Breast epithelium (tissue), 3 donors: ENCODE results near the gene KCNMB2.

Experiments
- CTCF ChIP-seq, 3 donors: fragments of 450-650 bp; IDR thresholded peaks; one replicate each; pipeline ENCODE4 v1.5.1; 2016 to 2017; ENCODE audit warnings: antibody characterized with exemption in 3 of 3, mild to moderate bottlenecking in 3 of 3, moderate library complexity in 3 of 3
- POLR2A ChIP-seq: fragments of 450-650 bp; IDR thresholded peaks from one replicate; pipeline ENCODE4 v1.6.1; 2016; ENCODE audit warnings: antibody characterized with exemption, mild to moderate bottlenecking, moderate library complexity
- POLR2AphosphoS5 ChIP-seq, 3 donors: sonication (generic); formaldehyde crosslinking; IDR thresholded peaks; one replicate each; pipeline ENCODE4 v1.6.1; 2017; ENCODE audit warnings: antibody characterized with exemption in 3 of 3

- no peak for TF ChIP-seq CTCF (IDR thresholded peaks at IDR 0.05)
- TF ChIP-seq POLR2A = no peak
- no peak for TF ChIP-seq POLR2AphosphoS5 (IDR thresholded peaks at IDR 0.05)
Observed at GRCh38 chr3:178802259-178802658, 266.0 kb downstream of the KCNMB2 start.
